DMS79 (cell line): ENCODE measurements around the gene FOXP1.
"Not testable (repeated sequence)": the region's sequence is repeated elsewhere in the genome, so short reads cannot be mapped to it uniquely, and the experiment has no call there.

Experiments used
- DNase-seq: peaks from one replicate; lab custom pipeline; 2025; lab: John Stamatoyannopoulos, UW

FOXP1 gene

DNA sequence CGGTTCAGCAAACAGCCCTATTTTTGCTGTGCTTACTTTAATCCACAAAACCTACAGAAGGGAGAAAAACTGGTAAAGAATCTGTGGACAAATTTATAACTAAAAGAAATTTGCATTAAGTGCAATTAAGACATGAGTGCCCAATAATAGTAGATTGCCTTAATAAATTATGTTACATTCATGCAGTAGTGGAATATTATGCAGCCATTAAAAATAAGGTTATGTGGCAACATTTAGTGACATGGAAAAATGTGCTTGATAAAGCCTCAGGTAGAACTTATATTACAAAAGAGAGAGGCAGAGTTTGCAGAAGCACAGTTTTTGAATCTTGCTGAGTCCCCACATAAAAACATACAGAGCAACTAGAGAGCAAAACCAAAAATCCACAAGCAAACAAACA, 253.0 kb downstream of the FOXP1 start:
- DNase-seq: no peak

GRCh38 chr3:71329817-71330216, 253.7 kb downstream of the FOXP1 start:
- no peak for DNase-seq

GRCh38 chr3:71328926-71329325, 254.6 kb downstream of the FOXP1 start:
- DNase-seq: no peak

- DNase-seq: no peak
Measured at GRCh38 chr3:71327936-71328335, 255.6 kb downstream of the FOXP1 start.

DNA sequence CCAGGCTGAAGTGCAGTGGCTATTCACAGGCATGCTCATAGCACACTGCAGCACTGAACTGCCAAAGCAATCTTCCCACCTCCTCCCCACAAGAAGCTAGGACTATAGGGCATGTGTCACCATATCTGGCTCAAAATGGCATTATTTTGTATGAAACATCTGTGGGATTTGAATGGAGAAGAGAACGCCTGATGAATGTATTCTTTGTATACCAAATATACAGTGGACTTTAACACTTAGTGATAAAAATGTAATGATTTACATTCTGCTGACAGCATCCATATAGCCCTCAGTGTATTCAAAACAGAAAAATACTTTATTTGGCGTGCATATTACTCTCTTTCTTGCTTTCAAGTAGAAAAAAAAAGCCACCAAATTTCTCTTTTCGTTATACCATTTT, 257.8 kb downstream of the FOXP1 start:
- DNase-seq: no peak

DNA sequence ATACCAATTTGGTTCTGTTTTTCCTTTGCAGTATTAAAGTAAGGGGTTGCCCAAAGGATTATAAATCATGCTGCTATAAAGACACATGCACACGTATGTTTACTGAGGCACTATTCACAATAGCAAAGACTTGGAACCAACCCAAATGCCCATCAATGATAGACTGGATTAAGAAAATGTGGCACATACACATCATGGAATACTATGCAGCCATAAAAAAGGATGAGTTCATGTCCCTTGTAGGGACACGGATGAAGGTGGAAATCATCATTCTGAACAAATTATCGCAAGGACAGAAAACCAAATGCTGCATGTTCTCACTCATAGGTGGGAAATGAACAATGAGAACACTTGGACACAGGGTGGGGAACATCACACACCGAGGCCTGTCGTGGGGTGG, 259.3 kb downstream of the FOXP1 start:
- DNase-seq: not testable (repeated sequence)

DNA sequence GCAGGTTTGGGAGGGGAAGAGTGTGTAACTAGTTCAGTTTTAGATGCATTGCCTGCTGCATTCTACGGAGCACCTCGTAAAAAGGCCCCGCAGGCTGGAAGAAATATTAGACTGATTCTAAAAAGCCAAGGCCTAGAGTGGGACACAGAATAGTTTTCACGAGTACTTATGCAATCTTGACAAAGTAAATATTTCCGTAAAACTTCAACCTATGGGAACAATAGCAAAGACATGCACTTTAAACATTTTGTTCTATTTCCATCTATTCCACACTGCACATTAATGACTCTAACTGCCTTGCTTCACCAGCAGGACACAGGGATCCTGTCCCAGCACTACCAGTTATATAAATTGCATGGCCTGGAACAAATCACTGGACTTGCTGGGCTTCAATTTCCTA, 260.0 kb downstream of the FOXP1 start:
- DNase-seq: no peak

DNA sequence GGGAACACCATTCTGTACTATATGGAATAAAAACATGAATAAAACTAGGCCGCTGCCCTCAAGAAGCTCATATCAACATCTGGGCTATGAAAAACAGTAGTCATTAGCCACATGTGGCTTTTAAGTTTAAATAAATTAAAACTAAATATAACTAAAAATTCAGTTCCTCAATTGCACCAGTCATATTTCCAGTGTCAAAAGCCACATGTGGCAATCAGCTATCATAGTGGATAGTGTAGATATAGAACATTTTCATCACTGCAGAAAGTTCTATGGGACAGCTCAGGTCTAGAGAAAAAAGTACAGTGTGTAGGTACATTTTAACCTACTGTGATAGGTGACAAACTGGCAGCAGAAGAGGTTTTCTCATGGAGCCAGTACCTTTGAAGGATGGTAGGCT, 261.4 kb downstream of the FOXP1 start:
- DNase-seq: no peak

- no peak for DNase-seq
Measured at GRCh38 chr3:71319771-71320170, 263.8 kb downstream of the FOXP1 start.

GRCh38 chr3:71318458-71318827, 265.1 kb downstream of the FOXP1 start:
- no peak for DNase-seq

DNA sequence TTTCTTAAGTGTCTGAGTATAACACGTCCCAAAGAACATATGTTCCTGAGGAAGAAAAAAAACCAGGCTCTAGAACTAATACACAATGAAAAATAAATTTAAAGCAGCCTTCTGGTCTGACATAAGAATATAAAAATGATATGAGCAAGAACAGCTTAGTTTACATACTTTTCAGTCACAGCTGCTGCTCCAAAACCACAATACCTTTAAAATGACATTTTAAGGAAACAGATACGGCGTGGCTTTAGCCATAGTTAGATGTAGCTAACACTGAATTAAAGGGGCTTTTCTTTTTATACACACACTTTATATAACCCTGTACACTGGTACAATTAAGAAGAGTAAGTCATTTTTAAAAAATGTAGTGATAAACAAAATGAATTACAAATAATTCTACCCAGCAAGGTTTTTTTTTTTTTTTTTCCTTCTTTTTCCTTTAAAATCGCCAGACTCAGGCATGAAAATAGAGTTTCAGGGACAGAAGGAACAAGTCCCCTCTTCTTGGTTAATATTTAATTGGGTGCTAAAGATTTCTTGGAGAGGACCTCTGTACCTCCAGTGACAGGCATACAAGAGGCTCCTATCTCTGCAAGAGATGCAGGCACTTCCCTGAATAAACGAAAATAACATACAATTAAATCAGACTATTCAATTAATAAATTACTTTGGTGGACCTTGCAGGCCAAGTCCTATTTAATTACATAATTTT, 265.6 kb downstream of the FOXP1 start:
- no peak for DNase-seq

DNA sequence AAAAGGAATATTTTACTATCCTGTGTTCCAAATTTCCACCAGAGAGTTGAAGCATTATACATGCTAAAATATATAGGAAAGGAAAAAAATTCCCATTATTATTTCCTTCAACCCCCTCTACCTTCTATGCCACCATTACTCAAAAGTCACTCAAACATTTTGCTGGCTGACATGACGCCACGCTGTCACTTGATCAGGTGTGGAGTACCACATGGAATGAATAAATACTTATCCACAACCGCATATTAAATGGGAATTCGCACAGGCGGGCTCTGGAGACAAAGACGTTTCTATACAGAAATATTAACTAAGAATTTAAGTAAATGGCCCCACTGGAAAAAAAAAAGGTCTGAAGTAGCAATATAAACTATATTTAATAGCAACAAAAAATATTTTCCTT, 266.4 kb downstream of the FOXP1 start:
- no peak for DNase-seq

- no peak for DNase-seq
Measured at GRCh38 chr3:71316066-71316777, 267.3 kb downstream of the FOXP1 start.

DNA sequence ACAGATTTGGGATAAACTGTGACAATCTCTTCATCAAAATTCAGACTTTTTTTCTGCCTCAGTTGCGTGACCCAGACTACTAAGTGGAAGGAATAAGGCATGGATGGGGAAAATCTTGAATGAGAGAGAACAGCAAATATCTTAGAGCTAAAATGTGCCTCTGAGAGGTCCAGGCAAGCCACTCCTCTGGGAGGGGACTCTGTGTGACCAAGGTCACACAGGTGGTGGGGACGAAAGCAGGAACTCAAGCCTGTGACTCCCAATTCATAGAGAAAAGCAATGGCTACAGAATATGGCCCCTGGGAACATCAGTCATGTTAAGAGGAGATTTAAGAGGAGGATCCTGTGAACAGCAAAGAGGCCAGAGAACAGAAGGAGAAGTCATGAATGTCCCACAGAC, 268.1 kb downstream of the FOXP1 start:
- DNase-seq: no peak

- DNase-seq: no peak
Measured at GRCh38 chr3:71313844-71314243, 269.7 kb downstream of the FOXP1 start.

GRCh38 chr3:71312461-71312860, 271.1 kb downstream of the FOXP1 start:
- DNase-seq: no peak

DNA sequence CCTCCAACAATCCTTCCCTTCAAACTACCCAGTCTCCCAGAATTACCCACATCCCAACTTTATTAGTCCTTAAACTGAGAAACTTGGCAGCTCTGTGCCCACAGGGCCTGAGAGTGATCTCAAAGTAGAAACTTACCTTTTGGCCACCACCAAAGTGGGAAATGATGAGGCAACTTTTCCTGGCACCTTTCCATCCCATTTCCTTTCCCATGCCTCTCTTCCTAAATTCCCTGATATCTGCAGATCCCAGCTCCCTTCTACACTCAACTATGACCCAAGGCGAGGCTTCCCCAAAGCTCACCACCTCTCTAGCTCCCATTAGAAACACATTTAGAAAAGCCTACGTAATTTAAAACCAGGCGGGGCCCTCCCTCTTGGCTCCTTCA, 271.9 kb downstream of the FOXP1 start:
- no peak for DNase-seq

DNA sequence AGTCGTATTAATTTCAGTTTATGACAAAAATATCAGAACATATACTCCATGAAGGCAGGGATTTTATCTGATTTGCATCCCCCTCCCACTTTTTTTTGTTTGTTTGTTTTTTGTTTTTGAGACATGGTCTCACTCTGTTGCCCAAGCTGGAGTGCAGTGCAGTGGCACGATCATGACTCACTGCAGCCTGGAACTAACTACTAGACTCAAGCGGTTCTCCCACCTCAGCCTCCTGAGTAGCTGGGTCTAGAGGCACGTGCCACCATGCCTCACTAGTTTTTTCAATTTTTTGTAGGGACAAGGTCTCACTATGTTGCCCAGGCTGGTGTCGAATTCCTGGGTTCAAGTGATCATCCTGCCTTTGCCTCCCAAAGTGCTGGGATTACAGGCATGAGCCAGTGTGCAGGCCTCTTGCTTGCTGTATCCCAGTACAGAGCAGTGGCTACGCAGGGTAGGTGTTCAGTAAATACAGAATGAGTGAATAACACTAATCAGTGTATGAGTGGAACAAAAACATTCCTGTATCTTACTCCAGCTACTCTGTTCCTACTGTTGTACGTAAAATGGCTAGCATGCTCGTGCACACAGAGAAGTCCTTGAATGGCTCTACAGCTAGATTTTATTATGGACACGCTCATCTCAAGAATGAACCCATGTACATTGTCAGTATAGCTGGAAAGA, 272.4 kb downstream of the FOXP1 start:
- DNase-seq: no peak

DNA sequence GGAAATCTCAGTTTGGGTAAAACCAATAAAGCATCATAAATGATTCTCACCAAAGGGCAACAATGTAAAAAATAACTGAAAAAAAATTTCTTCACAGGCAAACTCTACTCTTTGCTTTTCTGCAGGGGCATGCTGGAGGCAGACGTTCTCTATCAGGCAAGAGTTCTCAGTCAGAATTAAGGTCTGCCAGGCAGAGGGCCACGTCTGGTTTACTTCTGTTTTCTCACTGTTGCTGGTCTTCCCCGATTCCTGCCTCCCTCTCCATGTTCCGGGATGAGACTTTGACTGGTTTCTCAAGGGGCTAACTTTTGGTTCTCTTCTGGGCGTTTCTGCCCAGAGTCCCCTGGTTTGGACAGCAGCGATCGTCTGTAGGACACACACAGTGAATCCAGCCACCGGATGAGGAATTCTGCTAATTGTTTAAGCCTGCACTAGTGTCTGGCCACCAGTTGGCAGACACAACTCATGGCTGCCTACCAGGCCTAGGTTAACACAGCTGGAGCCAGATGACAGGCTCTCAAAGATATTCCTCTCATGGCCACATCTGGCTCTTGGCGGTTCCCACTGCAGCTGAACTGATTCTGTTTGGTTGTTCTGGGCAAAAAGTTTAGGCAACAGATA, 273.1 kb downstream of the FOXP1 start:
- DNase-seq: no peak

- no peak for DNase-seq
Measured at GRCh38 chr3:71309886-71310285, 273.6 kb downstream of the FOXP1 start.

GRCh38 chr3:71309342-71309741, 274.2 kb downstream of the FOXP1 start:
- DNase-seq: no peak

GRCh38 chr3:71308836-71309235, 274.7 kb downstream of the FOXP1 start:
- DNase-seq: no peak
